NT2/D1 (cell line): ENCODE measurements around the gene IRF2BP1.
A peak's percentile ranks its signal among the peaks of the same experiment; 100 is the strongest.

Experiments used
- DNase-seq: peaks from one replicate; pipeline ENCODE4 v3.0.0-alpha.2; 2011; ENCODE audit warnings: low read depth, low spot score
- H3K27me3 ChIP-seq: 2 replicates; pipeline ENCODE4 v1.6.0; 2011; ENCODE audit warnings: mild to moderate bottlenecking; ENCODE audit not compliant: insufficient read length, insufficient read depth
- H3K36me3 ChIP-seq: 2 replicates; pipeline ENCODE4 v1.6.1; 2011; ENCODE audit warnings: mild to moderate bottlenecking, low read length, mixed read lengths; ENCODE audit not compliant: insufficient read depth, insufficient read length
- H3K4me1 ChIP-seq: 2 replicates; pipeline ENCODE4 v1.5.1; 2011; ENCODE audit not compliant: insufficient read depth, insufficient read length
- H3K4me3 ChIP-seq: 2 replicates; pipeline ENCODE4 v1.5.1; 2011; ENCODE audit warnings: low read depth; ENCODE audit not compliant: insufficient read length
- H3K9ac ChIP-seq: 2 replicates; pipeline ENCODE4 v1.6.0; 2011; ENCODE audit warnings: low read depth; ENCODE audit not compliant: insufficient read length
- H3K9me3 ChIP-seq: 2 replicates; pipeline ENCODE4 v1.5.1; 2011; ENCODE audit warnings: mild to moderate bottlenecking, low read length; ENCODE audit not compliant: insufficient read depth
- SUZ12 ChIP-seq: IDR thresholded peaks from 2 replicates; pipeline ENCODE4 v1.6.1; 2011; ENCODE audit not compliant: insufficient read length, insufficient read depth; ENCODE audit errors: extremely low read depth
- YY1 ChIP-seq: IDR thresholded peaks from 2 replicates; pipeline ENCODE4 v1.6.1; 2011; ENCODE audit not compliant: insufficient read length, insufficient read depth
- ZNF274 ChIP-seq: IDR thresholded peaks from 2 replicates; pipeline ENCODE4 v1.6.1; 2011; ENCODE audit warnings: mild to moderate bottlenecking, low read depth, low read length

The IRF2BP1 gene

GRCh38 chr19:45889210-45889885 lies 3.4 kb upstream of the IRF2BP1 start:
- peaks cover 7% of the 10 kb centered on the region for H3K36me3 ChIP-seq
- H3K9ac ChIP-seq = no peak overlapping the region
- DNase-seq = no peak
- H3K4me3 ChIP-seq = no peak overlapping the region
- no peak for TF ChIP-seq ZNF274
- no peak for TF ChIP-seq YY1
- no peak for TF ChIP-seq SUZ12
- no peaks in the 10 kb centered on the region; the same call in 1 of the 2 replicates for H3K9me3 ChIP-seq
- no peaks in the 10 kb centered on the region for H3K27me3 ChIP-seq
- H3K4me1 ChIP-seq = peaks cover 4% of the 10 kb centered on the region

DNA sequence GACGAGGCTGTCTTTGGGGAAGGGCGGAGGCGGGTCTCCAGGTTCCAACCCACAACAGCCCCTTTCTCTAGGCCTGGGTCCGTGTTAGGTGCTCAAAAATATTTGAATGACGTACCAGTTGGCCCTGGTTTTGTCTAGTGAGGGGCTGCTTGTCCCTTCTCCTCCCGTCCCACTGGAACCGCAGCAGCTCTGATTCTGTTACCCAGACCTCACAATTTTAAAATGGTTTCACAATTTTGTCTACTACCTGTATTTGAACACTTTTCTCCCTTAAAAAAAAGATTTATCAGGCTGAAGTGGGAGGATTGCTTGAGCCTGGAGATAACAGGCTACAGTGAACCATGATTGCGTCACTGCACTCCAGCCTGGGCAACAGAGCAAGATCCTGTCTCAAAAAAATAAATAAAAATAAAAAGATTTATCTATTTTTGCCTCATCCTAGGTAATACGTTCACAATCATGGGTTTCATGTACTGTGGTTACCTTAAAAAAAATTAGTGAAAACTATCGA lies 1.3 kb upstream of the IRF2BP1 start:
- Histone ChIP-seq H3K36me3 (peaks cover 15% of the 10 kb centered on the region), H3K4me3 (peak overlapping the region; percentile 83), H3K9ac (peak overlapping the region; percentile 80), H3K27me3 (no peaks in the 10 kb centered on the region), H3K9me3 (no peaks in the 10 kb centered on the region; the same call in 1 of the 2 replicates), H3K4me1 (peaks cover 11% of the 10 kb centered on the region)
- no peak for TF ChIP-seq ZNF274
- no peak for TF ChIP-seq YY1
- no peak for TF ChIP-seq SUZ12
- no peak for DNase-seq

DNA sequence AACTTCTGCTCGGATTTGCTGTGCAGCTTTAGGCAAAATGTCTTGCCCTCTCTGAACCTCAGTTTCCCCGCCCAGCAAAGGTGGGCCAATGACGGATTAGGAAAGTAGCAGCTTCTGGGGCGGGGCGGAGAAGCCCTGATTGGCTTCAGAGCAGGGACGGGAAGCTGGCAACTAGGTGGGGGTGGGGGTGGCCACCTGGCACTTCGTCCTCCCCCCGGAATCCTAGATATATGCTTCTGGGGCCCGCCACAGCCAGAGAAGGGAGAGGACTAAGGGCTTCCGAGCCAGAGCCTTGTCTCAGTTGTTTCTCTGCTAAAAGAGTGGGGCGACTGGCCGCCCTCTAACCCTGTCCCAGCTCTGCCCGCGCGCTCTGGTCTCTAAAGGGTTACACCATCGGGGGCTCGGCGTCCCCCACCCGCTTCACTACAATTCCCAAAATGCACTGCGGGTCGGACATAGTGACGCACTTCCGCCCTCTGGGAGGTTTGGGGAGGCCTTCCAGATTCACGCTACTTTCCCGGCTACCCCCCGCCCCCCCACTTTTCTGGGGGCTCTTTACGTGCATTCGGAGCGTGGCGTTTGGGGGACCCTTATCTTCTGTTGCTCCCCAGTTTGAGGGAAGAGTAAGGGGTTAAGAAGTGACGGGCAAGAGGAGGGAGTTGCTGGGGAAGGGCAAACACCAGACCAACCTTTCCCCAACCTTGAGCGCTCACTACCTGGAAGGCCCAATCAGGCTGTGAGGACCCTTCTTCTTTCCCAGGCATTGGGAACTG lies 672 bp upstream of the IRF2BP1 start:
- Histone ChIP-seq H3K27me3 (no peaks in the 10 kb centered on the region), H3K4me3 (peak overlapping the region; percentile 83), H3K9ac (peak overlapping the region; percentile 80), H3K36me3 (peaks cover 15% of the 10 kb centered on the region), H3K9me3 (no peaks in the 10 kb centered on the region; the same call in 1 of the 2 replicates), H3K4me1 (peaks cover 13% of the 10 kb centered on the region)
- no peak for TF ChIP-seq YY1
- TF ChIP-seq SUZ12 = no peak
- TF ChIP-seq ZNF274 = no peak
- peak; percentile 70 for DNase-seq

- Histone ChIP-seq H3K4me3 (peak overlapping the region; percentile 83), H3K36me3 (peaks cover 15% of the 10 kb centered on the region), H3K4me1 (peaks cover 16% of the 10 kb centered on the region), H3K9me3 (no peaks in the 10 kb centered on the region; the same call in 1 of the 2 replicates), H3K9ac (peak overlapping the region; percentile 92), H3K27me3 (no peaks in the 10 kb centered on the region)
- TF ChIP-seq SUZ12 (no peak), YY1 (no peak), ZNF274 (no peak)
- DNase-seq = no peak
Measured at GRCh38 chr19:45884682-45885555, 1.0 kb downstream of the IRF2BP1 start.

DNA sequence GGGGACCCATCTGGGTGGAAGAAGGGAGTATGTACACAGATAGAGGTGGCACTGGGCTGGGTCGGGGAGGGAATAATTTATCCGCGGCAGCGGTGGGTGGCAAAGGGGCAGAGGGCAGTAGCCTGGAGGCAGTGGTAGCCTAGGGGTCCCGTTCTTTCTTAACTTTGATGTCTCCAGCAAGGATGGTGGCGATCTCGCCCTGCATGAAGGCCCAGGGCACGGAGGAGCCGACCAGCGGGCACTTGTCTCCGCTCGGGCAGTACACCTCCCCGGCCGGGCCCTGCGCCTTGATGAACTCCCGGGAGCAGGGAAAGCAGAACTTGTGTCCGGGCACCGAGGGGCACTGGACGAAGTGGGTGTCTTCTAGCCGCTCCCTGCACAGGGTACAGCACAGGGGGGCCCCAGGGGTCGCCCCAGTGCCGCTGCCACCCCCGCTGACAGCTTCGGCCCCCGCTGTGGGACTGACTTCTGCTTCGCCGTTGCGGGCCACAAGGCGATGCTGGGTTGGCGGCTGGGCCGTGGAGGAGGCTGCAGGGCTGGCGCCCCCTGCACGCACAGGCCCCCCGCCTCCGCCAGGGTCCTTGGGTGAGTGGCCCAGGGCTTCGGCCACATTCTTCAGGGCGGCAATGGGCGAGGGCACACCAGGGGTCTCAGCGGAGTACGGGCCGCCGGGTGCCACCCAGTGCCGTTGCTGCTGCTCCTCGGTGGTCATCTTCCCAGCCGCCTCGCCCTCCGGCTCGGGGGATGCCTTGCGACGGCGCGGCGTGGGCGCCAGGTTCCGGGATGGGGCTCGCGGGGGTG lies 1.9 kb downstream of the IRF2BP1 start:
- TF ChIP-seq ZNF274 (no peak), YY1 (no peak), SUZ12 (no peak)
- H3K27me3 ChIP-seq = no peaks in the 10 kb centered on the region
- peaks cover 16% of the 10 kb centered on the region for H3K4me1 ChIP-seq
- H3K4me3 ChIP-seq = no peak overlapping the region
- no peaks in the 10 kb centered on the region; the same call in 1 of the 2 replicates for H3K9me3 ChIP-seq
- H3K9ac ChIP-seq = peak overlapping the region; percentile 50
- peaks cover 15% of the 10 kb centered on the region for H3K36me3 ChIP-seq
- DNase-seq = no peak

- Histone ChIP-seq H3K4me1 (peaks cover 16% of the 10 kb centered on the region), H3K9ac (peak overlapping the region; percentile 50), H3K9me3 (no peaks in the 10 kb centered on the region; the same call in 1 of the 2 replicates), H3K27me3 (no peaks in the 10 kb centered on the region), H3K4me3 (no peak overlapping the region), H3K36me3 (peaks cover 15% of the 10 kb centered on the region)
- no peak for DNase-seq
- TF ChIP-seq ZNF274 = no peak
- no peak for TF ChIP-seq YY1
- no peak for TF ChIP-seq SUZ12
Measured at GRCh38 chr19:45883586-45883880, 2.4 kb downstream of the IRF2BP1 start.
